SK-N-SH (cell line): ENCODE data around the gene HAT1. TPM values are rescaled to one million over a fixed set of nuclear protein-coding genes. Genes with fewer than 3 reads are reported as not detected.

Source experiments
- CTCF ChIA-PET: fragments of 300-600, 350-600 bp; formaldehyde crosslinking; extraction: SDS; loops from one replicate; lab custom pipeline; 2021; lab: Yijun Ruan, JAX
- POLR2A ChIA-PET: fragments of 350-600 bp; sonication (Branson Sonifier 250); formaldehyde crosslinking; extraction: SDS; loops from one replicate; lab custom pipeline; 2020; ENCODE audit warnings: antibody characterized with exemption, inconsistent platforms; lab: Yijun Ruan, JAX
- DNase-seq: peaks from one replicate; pipeline ENCODE4 v3.0.0; 2012
- H2AFZ ChIP-seq: fragments of 200-600 bp; sonication (generic); 2 replicates; pipeline ENCODE4 v1.8.1; 2016; ENCODE audit warnings: antibody characterized with exemption, mild to moderate bottlenecking, low read depth
- H3F3A ChIP-seq: fragments of 200-600 bp; sonication (generic); replicated peaks from 2 replicates; pipeline ENCODE3; 2016; ENCODE audit warnings: antibody characterized with exemption, mild to moderate bottlenecking; ENCODE audit not compliant: insufficient read depth
- H3K27ac ChIP-seq, 2 experiments: fragments of 200-500 bp in 1 of 2; fragments of 200-600 bp in 1 of 2; sonication (Bioruptor generic) in 1 of 2; sonication (generic), shearing (Covaris generic) in 1 of 2; 2 replicates each; pipeline versions ENCODE4 v1.5.1 to v1.6.1; 2014 to 2016; ENCODE audit warnings: low read depth in 2 of 2, inconsistent platforms in 1 of 2, low read length in 1 of 2, mild to moderate bottlenecking in 1 of 2, mixed read lengths in 1 of 2
- H3K27me3 ChIP-seq: fragments of 200-600 bp; sonication (generic), shearing (Covaris generic); 2 replicates; pipeline ENCODE4 v1.6.1; 2016; ENCODE audit warnings: mixed run types; ENCODE audit not compliant: insufficient read depth
- H3K36me3 ChIP-seq, 2 experiments: fragments of 200-500 bp in 1 of 2; fragments of 200-600 bp in 1 of 2; sonication (Bioruptor generic) in 1 of 2; sonication (generic) in 1 of 2; replicated peaks in 1 of 2; 2 replicates each; pipeline versions ENCODE3 to v1.5.1; 2014 to 2016; ENCODE audit warnings: low read length in 1 of 2, mild to moderate bottlenecking in 1 of 2; ENCODE audit not compliant: insufficient read depth in 2 of 2, control insufficient read depth in 1 of 2
- H3K4me1 ChIP-seq, 2 experiments: fragments of 200-500 bp in 1 of 2; fragments of 200-600 bp in 1 of 2; sonication (Bioruptor generic) in 1 of 2; sonication (generic), shearing (Covaris generic) in 1 of 2; 2 replicates each; pipeline versions ENCODE4 v1.5.1 to v1.6.1; 2014 to 2016; ENCODE audit warnings: low read depth in 1 of 2, low read length in 1 of 2, mixed run types in 1 of 2; ENCODE audit not compliant: insufficient read depth in 2 of 2, control insufficient read depth in 1 of 2
- H3K4me2 ChIP-seq: fragments of 200-600 bp; sonication (generic), shearing (Covaris generic); 2 replicates; pipeline ENCODE4 v1.6.1; 2017; ENCODE audit warnings: mixed run types
- H3K4me3 ChIP-seq, 2 experiments: fragments of 200-500 bp in 1 of 2; fragments of 200-600 bp in 1 of 2; sonication (Bioruptor generic) in 1 of 2; sonication (generic), shearing (Covaris generic) in 1 of 2; 2 replicates each; pipeline versions ENCODE4 v1.5.1 to v1.8.1; 2014 to 2016; ENCODE audit warnings: low read depth in 2 of 2, inconsistent platforms in 1 of 2, low read length in 1 of 2, mild to moderate bottlenecking in 1 of 2, mixed read lengths in 1 of 2, moderate library complexity in 1 of 2
- H3K79me2 ChIP-seq: fragments of 200-600 bp; sonication (generic); 2 replicates; pipeline ENCODE4 v1.8.1; 2017; ENCODE audit warnings: mild to moderate bottlenecking; ENCODE audit not compliant: insufficient read depth
- H3K9ac ChIP-seq: fragments of 200-600 bp; sonication (generic); 2 replicates; pipeline ENCODE4 v1.6.1; 2017; ENCODE audit warnings: mixed run types
- H3K9me2 ChIP-seq: fragments of 200-600 bp; sonication (generic); 2 replicates; pipeline ENCODE4 v1.6.1; 2017; ENCODE audit warnings: mixed run types
- H3K9me3 ChIP-seq: fragments of 200-600 bp; sonication (generic); 2 replicates; pipeline ENCODE4 v1.6.1; 2017; ENCODE audit warnings: mixed run types, mild to moderate bottlenecking, moderate library complexity
- H4K20me1 ChIP-seq: fragments of 200-600 bp; sonication (generic); 2 replicates; pipeline ENCODE4 v1.6.1; 2017; ENCODE audit warnings: mild to moderate bottlenecking, mixed run types; ENCODE audit not compliant: insufficient read depth
- CHD2 ChIP-seq: fragments of 150-350 bp; IDR thresholded peaks from 2 replicates; pipeline ENCODE4 v1.6.1; 2018; ENCODE audit warnings: low read length; ENCODE audit not compliant: partially characterized antibody
- ELF1 ChIP-seq: IDR thresholded peaks from 2 replicates; pipeline ENCODE4 v1.4.0; 2012
- EP300 ChIP-seq, 2 experiments: IDR thresholded peaks; 2 replicates each; pipeline versions ENCODE4 v1.4.0 to v1.6.1; 2012; ENCODE audit warnings: borderline replicate concordance in 1 of 2, low read depth in 1 of 2, low read length in 1 of 2
- EZH2phosphoT487 ChIP-seq: fragments of 200-600 bp; sonication (generic); IDR thresholded peaks from 2 replicates; pipeline ENCODE4 v1.6.1; 2017; ENCODE audit warnings: low read depth, mixed run types, mild to moderate bottlenecking, antibody characterized with exemption, moderate library complexity, borderline replicate concordance
- FOSL2 ChIP-seq: IDR thresholded peaks from 2 replicates; pipeline ENCODE4 v1.4.0; 2012; ENCODE audit warnings: low read depth, mild to moderate bottlenecking, moderate library complexity, borderline replicate concordance
- FOXJ3 ChIP-seq: sonication (generic); formaldehyde crosslinking; IDR thresholded peaks from 2 replicates; pipeline ENCODE4 v1.5.1; 2020; ENCODE audit warnings: mild to moderate bottlenecking, missing genetic modification reagents
- GABPA ChIP-seq: IDR thresholded peaks from 2 replicates; pipeline ENCODE4 v1.4.0; 2012; ENCODE audit warnings: low read depth, mild to moderate bottlenecking
- GATA2 ChIP-seq: sonication (generic); formaldehyde crosslinking; IDR thresholded peaks from 2 replicates; pipeline ENCODE4 v1.5.0; 2020; ENCODE audit warnings: mild to moderate bottlenecking, missing genetic modification reagents
- JUND ChIP-seq: IDR thresholded peaks from 2 replicates; pipeline ENCODE4 v1.4.0; 2012
- MEF2A ChIP-seq: IDR thresholded peaks from 2 replicates; pipeline ENCODE4 v1.4.0; 2012; ENCODE audit warnings: low read depth, borderline replicate concordance
- NRF1 ChIP-seq: IDR thresholded peaks from 2 replicates; pipeline ENCODE4 v1.6.1; 2012; ENCODE audit warnings: low read depth, mild to moderate bottlenecking, low read length
- POLR2AphosphoS5 ChIP-seq: IDR thresholded peaks from 2 replicates; pipeline ENCODE4 v1.6.1; 2012; ENCODE audit warnings: low read depth, low read length
- RAD21 ChIP-seq: IDR thresholded peaks from 2 replicates; pipeline ENCODE4 v1.6.1; 2012; ENCODE audit warnings: mild to moderate bottlenecking, low read length
- RCOR1 ChIP-seq: fragments of 150-350 bp; IDR thresholded peaks from 2 replicates; pipeline ENCODE4 v1.6.1; 2017; ENCODE audit warnings: antibody characterized with exemption, low read length
- SIN3A ChIP-seq: IDR thresholded peaks from 2 replicates; pipeline ENCODE4 v1.6.1; 2012; ENCODE audit warnings: low read depth, mild to moderate bottlenecking, low read length, moderate library complexity, borderline replicate concordance
- SMC3 ChIP-seq: IDR thresholded peaks from 2 replicates; pipeline ENCODE4 v1.6.1; 2012; ENCODE audit warnings: low read depth, low read length, improper control_type of control experiment
- TAF1 ChIP-seq: IDR thresholded peaks from 2 replicates; pipeline ENCODE4 v1.6.1; 2012; ENCODE audit warnings: low read depth, mild to moderate bottlenecking, low read length, moderate library complexity, borderline replicate concordance
- TEAD4 ChIP-seq: IDR thresholded peaks from 2 replicates; pipeline ENCODE4 v1.4.0; 2012; ENCODE audit warnings: mild to moderate bottlenecking, borderline replicate concordance; ENCODE audit not compliant: insufficient read depth
- YY1 ChIP-seq: IDR thresholded peaks from 2 replicates; pipeline ENCODE4 v1.4.0; 2012; ENCODE audit warnings: low read depth, mild to moderate bottlenecking
- polyA plus RNA-seq, 3 experiments: library from polyadenylated mRNA; depleted of rRNA; stranded (reverse); fragments of >200 nt; gene quantifications; 2 replicates each; pipeline ENCODE4 v1.2.3, GENCODE V29; 2012
- TF ChIP-seq, protein P1 (sequence below): IDR thresholded peaks from 2 replicates; pipeline ENCODE4 v1.4.0; 2012; ENCODE audit warnings: low read depth, borderline replicate concordance
- TF ChIP-seq, protein P2 (sequence below): fragments of 200-600 bp; sonication (generic); IDR thresholded peaks from 2 replicates; pipeline ENCODE4 v1.6.1; 2017; ENCODE audit warnings: antibody characterized with exemption, mild to moderate bottlenecking, moderate library complexity
- TF ChIP-seq, protein P3 (sequence below): fragments of 150-350 bp; IDR thresholded peaks from 2 replicates; pipeline ENCODE4 v1.6.1; 2017; ENCODE audit warnings: antibody characterized with exemption, low read length, low read depth, borderline replicate concordance

Gene HAT1
- polyA plus RNA-seq, 1 of the 3 experiments (the other 2 are of a cell fraction) = 18.6 TPM

DNA sequence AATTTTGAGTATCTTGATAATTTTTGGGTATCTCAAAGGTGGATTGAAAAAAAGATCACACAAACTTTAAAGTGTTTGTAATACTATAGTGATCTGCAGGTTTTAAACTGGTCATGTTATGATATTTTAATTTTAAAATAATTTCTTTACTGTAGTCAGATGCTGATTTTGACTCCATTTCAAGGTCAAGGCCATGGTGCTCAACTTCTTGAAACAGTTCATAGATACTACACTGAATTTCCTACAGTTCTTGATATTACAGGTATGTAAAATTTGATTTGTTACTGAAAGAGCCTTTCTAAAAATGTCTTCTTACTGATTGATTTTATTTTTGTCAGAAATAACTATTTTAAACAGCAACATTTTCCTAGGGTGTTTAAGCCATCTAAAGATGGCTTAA, 44.4 kb downstream of the HAT1 start:
- Histone ChIP-seq H2AFZ (no peak overlapping the region), H3F3A (peaks cover 14% of the 10 kb centered on the region), H3K36me3 (peaks cover 29 to 36% of the 10 kb centered on the region in 2 experiments), H3K27me3 (no peaks in the 10 kb centered on the region), H3K9me3 (no peaks in the 10 kb centered on the region), H3K79me2 (no peaks in the 10 kb centered on the region; the same call in 1 of the 2 replicates), H3K4me2 (no peak overlapping the region), H4K20me1 (no peaks in the 10 kb centered on the region), H3K4me3 (no peak overlapping the region), H3K27ac (no peak overlapping the region), H3K9me2 (no peaks in the 10 kb centered on the region)
- POLR2A ChIA-PET = no interaction called here
- DNase-seq = no peak
- CTCF ChIA-PET = interaction anchor here (0.6 kb wide), 1 partner anchor 121 kb away, joined by 3 read pairs; no protein-coding TSS in a partner anchor
- TF ChIP-seq, protein P1, sequence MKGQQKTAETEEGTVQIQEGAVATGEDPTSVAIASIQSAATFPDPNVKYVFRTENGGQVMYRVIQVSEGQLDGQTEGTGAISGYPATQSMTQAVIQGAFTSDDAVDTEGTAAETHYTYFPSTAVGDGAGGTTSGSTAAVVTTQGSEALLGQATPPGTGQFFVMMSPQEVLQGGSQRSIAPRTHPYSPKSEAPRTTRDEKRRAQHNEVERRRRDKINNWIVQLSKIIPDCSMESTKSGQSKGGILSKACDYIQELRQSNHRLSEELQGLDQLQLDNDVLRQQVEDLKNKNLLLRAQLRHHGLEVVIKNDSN = no peak
- no peak for TF ChIP-seq SIN3A
- no peak for TF ChIP-seq MEF2A
- TF ChIP-seq, all 33 proteins: peak for 0
- H3K9ac ChIP-seq = no peak overlapping the region
- H3K4me1 ChIP-seq = no peaks in the 10 kb centered on the region; a peak in 1 of 4 replicates

DNA sequence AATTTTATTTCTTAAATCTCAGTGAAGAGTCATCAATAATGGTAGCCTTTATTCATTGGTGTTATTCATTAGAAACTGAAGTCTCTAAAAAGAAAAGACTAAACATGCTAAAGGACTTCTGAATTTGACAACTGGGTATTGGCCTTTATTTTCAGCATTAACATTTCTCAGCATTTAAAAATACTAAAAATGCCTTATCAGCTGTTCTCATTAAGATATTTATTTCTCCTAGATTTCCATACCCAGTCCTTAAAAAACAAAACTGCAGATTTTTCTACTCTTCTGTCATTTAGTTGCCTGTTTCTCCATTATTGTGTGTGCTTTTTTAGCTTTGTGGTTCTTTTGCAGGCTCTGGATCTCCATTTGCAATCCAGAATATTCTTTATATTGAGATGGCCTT, 46.2 kb downstream of the HAT1 start:
- Histone ChIP-seq H3K4me2 (no peak overlapping the region), H3K9ac (no peak overlapping the region), H3K27me3 (no peaks in the 10 kb centered on the region), H2AFZ (no peak overlapping the region), H3K4me3 (no peak overlapping the region), H3K79me2 (no peaks in the 10 kb centered on the region; the same call in 1 of the 2 replicates), H3K9me2 (no peaks in the 10 kb centered on the region), H3K9me3 (no peaks in the 10 kb centered on the region), H3F3A (peaks cover 14% of the 10 kb centered on the region), H4K20me1 (no peaks in the 10 kb centered on the region), H3K27ac (no peak overlapping the region), H3K4me1 (no peaks in the 10 kb centered on the region; a peak in 1 of 4 replicates), H3K36me3 (peaks cover 25 to 36% of the 10 kb centered on the region in 2 experiments)
- no peak for TF ChIP-seq FOXJ3 (CRISPR knock-in tag)
- TF ChIP-seq, protein P2, sequence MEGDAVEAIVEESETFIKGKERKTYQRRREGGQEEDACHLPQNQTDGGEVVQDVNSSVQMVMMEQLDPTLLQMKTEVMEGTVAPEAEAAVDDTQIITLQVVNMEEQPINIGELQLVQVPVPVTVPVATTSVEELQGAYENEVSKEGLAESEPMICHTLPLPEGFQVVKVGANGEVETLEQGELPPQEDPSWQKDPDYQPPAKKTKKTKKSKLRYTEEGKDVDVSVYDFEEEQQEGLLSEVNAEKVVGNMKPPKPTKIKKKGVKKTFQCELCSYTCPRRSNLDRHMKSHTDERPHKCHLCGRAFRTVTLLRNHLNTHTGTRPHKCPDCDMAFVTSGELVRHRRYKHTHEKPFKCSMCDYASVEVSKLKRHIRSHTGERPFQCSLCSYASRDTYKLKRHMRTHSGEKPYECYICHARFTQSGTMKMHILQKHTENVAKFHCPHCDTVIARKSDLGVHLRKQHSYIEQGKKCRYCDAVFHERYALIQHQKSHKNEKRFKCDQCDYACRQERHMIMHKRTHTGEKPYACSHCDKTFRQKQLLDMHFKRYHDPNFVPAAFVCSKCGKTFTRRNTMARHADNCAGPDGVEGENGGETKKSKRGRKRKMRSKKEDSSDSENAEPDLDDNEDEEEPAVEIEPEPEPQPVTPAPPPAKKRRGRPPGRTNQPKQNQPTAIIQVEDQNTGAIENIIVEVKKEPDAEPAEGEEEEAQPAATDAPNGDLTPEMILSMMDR = no peak
- no peak for TF ChIP-seq RCOR1
- no peak for TF ChIP-seq NRF1
- TF ChIP-seq ELF1 = no peak
- no peak for TF ChIP-seq EZH2phosphoT487
- no peak for TF ChIP-seq FOSL2
- TF ChIP-seq TAF1 = no peak
- no peak for TF ChIP-seq YY1
- no peak for TF ChIP-seq CHD2
- no peak for TF ChIP-seq JUND
- TF ChIP-seq, protein P3, sequence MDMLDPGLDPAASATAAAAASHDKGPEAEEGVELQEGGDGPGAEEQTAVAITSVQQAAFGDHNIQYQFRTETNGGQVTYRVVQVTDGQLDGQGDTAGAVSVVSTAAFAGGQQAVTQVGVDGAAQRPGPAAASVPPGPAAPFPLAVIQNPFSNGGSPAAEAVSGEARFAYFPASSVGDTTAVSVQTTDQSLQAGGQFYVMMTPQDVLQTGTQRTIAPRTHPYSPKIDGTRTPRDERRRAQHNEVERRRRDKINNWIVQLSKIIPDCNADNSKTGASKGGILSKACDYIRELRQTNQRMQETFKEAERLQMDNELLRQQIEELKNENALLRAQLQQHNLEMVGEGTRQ = no peak
- TF ChIP-seq TEAD4 = no peak
- TF ChIP-seq EP300 (IDR thresholded peaks at IDR 0.05; ENCODE audit: borderline replicate concordance in 1 of 2, low read depth in 1 of 2, low read length in 1 of 2) = no peak
- no peak for TF ChIP-seq GABPA
- no peak for TF ChIP-seq POLR2AphosphoS5
- TF ChIP-seq GATA2 (CRISPR knock-in tag) = no peak
- no peak for TF ChIP-seq RAD21
- no peak for TF ChIP-seq SMC3
- TF ChIP-seq, protein P1 = no peak
- ChIA-PET CTCF (no interaction called here), POLR2A (no interaction called here)
- DNase-seq = no peak
